HG03108 (cell line): ENCODE data around the gene HRNR.

Source experiments
- ATAC-seq: cut with Tn5 transposase; IDR thresholded peaks from one replicate; pipeline ENCODE4 v1.9.1; 2021; ENCODE audit warnings: moderate library complexity; ENCODE audit not compliant: unreplicated experiment

HRNR gene

GRCh38 chr1:152189657-152190442, 34.1 kb downstream of the HRNR start:
- no peak for ATAC-seq

DNA sequence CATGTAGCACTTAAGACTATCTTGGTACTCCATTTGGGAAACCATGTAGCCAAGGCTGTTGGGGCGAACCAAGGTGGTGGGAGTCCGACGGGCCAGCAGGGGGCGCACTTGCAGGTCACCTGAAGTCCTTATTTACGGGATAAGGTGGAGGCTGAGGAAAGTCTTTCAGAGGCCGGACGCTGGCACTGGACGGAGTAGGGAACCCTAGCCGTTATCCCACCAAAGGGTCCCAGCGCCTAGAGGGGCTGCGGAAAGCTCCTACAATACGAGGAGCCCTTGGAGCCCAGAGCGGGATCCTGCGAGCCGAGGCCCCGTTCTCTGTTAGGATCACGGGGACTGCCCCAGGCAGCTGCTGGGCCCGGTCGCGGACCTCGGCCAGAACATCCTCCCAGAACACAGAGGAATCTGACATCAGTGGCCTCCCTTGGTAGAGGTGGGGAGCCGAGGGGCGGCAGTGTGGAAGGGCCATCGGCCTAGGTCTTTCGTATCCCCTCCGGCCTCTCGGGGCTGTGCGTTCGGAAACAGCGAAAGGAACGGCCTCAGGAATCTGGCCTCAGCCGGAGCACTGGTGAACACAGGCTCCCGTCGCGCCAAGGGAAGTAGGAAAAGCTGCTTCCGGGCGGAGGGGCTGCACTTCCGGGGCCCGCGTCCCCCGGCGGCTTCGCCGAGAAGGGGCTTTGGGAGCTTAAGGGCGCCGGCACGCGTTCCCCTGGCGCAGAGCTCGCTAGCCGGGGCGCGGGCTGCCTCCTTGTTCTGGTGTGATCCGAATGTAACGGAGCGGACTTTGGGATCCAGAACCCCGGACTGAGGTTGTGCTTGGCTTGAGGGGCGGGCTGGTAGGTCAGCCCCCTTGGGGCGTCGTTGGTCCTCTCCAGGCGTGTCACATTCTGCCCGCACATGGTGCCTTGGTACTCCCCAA, 35.1 kb downstream of the HRNR start:
- ATAC-seq, result no peak

GRCh38 chr1:152186556-152187285, 37.3 kb downstream of the HRNR start:
- no peak for ATAC-seq

GRCh38 chr1:152185544-152186391, 38.2 kb downstream of the HRNR start:
- ATAC-seq, result no peak

DNA sequence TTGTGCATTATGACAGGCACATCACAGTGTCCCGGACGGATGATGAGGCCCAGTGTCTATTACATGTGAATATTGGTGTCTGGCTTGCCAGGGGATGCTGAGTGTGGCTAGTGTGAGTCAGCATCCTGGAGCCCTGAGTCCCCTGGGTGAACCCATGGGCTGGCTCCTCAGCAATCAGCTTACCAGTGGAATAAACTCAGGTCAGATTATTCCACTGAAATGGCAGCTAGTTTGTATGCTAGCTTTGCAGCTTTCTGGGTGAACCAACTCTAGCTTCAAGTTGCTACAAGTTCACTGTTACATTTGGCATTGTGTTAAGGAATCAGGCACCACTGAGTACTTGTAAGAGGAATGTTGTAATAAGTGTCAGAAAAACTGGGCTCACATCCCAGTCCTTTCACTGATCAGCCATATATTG, 41.0 kb downstream of the HRNR start:
- no peak for ATAC-seq

DNA sequence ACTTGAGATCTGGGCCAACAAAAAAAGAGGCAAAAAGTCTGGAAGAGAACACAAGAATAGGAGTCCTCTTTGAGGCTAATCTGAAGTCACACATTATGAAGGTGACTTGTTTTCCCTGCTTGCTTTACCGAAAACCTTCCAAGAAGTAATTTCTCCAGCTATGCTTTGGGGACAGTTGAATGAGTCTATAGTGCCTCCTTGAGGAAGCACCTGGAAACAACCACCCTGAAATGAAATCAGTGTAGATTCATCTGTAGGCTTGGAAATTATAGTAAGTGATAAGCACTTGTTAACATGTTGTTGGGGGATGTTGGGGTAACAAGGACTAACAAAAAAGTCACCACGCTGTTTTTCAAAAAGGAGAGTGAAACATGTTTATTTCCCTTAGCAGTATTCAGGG, 41.6 kb downstream of the HRNR start:
- ATAC-seq, result no peak

DNA sequence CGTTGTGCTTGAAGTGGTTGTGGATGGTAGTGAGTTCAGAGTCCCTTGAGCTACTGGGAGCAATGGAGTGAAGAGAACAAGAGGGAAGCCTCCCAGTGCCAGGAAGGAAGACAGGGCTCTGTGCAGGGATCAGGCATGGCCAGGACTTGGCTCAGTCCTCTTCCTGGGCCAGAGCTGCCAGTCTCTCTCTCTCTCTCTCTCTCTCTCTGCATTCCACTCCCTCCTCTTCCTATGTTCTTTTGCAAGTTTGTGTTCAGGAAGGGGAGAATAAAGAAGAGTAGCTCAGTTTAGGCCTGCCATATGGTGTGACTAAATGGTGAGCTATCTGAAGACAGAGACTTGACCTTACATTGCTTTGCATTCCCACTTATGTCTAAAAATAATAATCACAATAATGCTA, 44.4 kb downstream of the HRNR start:
- ATAC-seq, result no peak

DNA sequence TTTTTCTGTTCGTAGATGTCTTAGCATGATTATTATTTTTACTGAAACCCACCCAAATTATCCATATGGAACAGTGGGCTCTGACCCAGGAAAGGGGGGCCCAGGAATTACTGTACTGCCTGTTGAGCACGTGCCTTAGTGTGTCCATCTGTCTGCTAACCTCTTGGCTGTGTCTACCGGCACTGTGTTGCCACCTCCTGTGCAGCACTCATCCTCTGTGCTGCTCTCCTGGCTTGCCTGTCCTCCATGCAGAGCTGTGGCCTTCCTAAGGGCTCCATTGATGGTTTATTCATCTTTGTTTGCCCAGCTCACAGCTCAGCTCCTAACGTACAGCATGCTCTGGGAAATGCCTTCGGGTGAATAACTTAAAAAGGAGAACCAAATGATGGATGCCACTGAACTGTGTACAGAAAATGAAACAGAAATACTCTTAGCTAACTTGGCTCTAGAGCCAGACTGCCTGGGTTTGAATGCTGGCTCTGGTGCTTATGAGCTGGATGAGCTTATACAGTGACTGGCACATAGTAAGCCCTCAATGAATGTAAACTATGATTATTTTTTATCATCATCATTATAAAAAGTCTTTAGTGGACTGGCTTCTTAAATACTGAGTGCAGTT, 53.6 kb downstream of the HRNR start:
- no peak for ATAC-seq

GRCh38 chr1:152169366-152170025, 54.5 kb downstream of the HRNR start:
- no peak for ATAC-seq

DNA sequence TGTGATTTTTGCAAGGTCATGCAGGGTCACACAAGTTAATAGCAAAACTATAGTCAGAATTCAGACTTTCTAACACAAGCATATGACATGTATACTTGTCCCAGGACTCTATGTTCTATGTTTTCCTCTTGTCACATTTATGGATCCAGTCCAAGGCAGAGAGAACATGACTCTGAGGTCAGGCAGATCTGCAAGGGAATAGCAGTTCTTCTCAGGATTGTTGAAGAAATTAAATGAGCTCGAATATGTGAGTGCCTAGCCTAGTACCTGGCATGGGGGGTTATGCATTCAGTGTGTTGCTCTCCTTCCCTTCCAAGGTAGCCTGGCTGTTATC, 55.5 kb downstream of the HRNR start:
- no peak for ATAC-seq

DNA sequence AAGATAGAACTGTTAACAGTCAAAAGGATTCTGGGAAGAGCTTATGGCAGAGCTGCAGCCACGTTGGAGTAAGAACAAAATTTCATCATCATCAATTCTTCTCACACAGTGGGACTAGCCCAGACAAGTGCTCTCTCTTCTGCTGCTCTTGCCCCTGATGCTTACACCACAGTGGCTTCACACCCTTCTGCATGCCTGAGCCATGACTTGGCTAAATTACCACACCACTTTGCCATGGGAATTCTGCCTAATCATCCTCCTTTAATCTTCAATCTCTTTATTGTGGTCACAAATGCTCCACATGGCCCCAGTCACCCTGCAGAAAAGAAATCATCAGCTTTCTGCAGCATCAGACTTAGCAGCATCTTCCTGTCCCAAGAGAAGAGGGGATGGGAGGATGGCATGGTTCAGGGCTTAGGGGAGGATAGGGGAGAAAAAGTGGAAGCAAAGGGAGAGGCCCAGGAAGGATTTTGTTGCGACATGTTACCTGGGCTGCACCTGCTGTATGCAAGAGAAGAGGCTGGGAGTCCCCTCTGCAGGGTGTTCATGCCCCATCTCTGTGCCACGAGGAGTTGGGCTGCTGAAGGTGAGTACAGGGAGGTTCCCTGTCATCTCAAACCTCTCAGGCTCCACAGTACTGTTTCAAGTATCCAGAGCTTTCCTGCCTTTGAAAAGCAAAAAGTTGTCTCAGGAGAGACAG, 56.0 kb downstream of the HRNR start:
- no peak for ATAC-seq

- ATAC-seq, result no peak
Observed at GRCh38 chr1:152166966-152167365, 57.0 kb downstream of the HRNR start.

GRCh38 chr1:152165286-152166077, 58.5 kb downstream of the HRNR start:
- ATAC-seq, result no peak

DNA sequence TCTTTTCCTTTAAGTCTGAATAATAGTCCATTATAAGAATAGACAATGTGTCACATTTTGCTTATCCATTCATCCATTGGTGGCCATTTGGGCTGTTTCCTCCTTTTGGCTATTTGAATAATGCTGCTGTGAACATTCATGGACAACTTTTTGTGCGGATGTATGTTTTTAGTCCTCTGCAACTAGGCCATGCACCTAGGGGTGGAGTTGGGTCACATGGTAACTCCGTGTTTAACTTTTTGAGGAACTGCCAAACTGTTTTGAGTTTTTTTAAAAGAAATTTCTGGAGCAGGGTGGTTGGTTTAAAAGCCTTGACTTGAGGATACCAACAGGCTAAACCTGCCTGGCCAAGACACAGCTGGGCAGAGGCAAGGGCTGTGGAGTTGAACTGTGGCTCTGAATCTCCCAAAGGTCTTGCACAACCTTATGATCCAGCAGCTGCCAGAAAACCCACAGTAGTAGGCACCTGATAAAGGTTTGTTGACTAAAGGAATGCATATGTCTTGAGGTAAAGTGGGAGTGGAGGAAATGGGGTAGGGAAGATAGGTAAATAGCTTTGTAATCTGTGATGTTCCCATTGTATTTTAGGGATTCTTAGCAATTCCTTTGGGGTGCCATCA, 59.4 kb downstream of the HRNR start:
- ATAC-seq, result no peak

DNA sequence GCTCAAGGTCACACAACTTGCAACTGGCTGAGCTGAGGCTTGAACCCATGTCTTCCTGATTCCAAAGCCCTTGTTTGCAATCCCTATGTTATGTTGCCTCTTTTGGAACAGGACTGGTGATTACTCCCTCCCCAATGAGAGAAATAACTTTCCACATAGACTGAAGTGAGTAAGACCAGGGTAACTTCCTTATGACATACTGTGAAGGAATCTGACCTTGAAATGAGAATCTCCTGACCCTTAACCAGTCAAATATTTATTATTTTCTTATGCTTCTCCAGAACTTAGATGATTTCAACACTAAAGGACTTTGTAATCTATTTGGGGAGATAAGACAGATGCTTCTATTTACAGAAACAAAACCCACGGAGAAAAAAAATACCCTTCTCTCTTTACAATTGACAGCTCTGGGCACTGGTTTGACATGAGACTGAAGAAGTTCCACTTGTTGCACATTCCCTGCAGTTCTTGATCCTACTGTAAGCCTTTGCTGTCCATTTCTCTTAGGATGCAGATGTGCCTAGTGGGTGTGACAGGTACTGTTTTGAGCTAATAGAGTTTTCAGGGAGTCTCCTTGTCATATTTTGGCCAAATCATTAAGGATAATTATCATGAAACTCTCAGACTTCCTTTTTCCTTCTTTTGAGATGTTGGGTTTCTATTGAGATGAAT, 61.1 kb downstream of the HRNR start:
- no peak for ATAC-seq
